Fibroblast of pulmonary artery (primary cell): ENCODE data around the gene ELOF1.
"Not testable (repeated sequence)": the region's sequence is repeated elsewhere in the genome, so short reads cannot be mapped to it uniquely, and the experiment has no call there.

ENCODE experiments used
- DNase-seq: peaks from one replicate; pipeline ENCODE4 v3.0.0-alpha.2; 2010; ENCODE audit warnings: low read depth
- H3K4me3 ChIP-seq: replicated peaks from 2 replicates; pipeline ENCODE4 v1.5.1; 2011; ENCODE audit warnings: low read depth, mild to moderate bottlenecking, control low read depth, low read length, moderate library complexity
- TF ChIP-seq, protein P1 (sequence below): IDR thresholded peaks from 2 replicates; pipeline ENCODE4 v1.5.1; 2011; ENCODE audit warnings: mild to moderate bottlenecking, control low read depth, low read length, inconsistent platforms; ENCODE audit errors: missing control alignments

ELOF1 gene

DNA sequence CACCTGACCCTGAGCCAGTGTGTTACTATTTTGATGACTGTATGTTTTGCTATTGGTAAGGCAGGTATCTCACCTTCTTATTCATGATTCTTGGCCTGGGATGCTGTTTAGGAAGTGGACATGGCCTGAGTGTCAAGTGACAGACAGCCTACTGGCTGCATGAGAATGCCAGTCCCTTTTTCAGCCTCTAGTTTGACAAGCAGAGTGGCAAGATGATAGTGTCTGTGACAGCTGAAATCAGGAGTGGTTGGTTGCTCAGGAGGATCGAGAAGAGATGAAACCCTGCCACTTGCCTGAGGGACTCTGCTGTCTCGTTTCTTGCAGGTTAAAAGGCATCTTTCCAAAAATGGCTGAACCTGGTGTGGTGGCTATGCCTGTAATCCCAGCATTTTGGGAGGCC is 7.1 kb upstream of the ELOF1 start:
- no peak for DNase-seq
- H3K4me3 ChIP-seq: no peak overlapping the region
- TF ChIP-seq, protein P1, sequence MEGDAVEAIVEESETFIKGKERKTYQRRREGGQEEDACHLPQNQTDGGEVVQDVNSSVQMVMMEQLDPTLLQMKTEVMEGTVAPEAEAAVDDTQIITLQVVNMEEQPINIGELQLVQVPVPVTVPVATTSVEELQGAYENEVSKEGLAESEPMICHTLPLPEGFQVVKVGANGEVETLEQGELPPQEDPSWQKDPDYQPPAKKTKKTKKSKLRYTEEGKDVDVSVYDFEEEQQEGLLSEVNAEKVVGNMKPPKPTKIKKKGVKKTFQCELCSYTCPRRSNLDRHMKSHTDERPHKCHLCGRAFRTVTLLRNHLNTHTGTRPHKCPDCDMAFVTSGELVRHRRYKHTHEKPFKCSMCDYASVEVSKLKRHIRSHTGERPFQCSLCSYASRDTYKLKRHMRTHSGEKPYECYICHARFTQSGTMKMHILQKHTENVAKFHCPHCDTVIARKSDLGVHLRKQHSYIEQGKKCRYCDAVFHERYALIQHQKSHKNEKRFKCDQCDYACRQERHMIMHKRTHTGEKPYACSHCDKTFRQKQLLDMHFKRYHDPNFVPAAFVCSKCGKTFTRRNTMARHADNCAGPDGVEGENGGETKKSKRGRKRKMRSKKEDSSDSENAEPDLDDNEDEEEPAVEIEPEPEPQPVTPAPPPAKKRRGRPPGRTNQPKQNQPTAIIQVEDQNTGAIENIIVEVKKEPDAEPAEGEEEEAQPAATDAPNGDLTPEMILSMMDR: no peak

GRCh38 chr19:11565649-11565980 is 6.6 kb upstream of the ELOF1 start:
- DNase-seq, H3K4me3 ChIP-seq: not testable (repeated sequence)

DNA sequence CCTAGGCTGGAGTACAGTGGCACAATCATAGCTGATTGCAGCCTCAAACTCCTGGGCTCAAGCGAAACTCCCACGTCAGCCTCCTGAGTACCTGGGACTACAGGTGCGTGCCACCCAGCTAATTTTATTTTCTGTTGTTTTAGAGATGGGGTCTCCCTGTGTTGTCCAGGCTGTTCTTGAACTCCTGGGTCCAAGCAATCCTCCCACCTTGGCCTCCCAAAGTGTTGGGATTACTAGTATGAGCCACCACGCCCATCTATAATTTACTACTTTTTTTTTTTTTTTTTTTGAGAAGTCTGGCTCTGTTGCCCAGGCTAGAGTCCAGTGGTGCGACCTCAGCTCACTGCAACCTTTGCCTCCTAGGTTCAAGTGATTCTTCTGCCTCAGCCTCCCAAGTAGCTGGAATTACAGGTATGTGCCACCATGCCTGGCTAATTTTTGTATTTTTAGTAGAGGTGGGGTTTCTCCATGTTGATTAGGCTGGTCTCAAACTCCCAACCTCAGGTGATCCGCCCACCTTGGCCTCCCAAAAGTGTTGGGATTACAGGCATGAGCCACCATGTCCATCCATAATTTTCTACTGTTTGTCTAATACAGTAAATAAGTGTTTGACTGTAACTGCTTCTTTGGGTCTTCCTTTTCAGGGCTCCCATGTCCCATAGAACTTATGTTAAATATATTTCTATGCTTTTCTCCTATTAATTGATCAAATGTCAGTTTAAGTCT is 5.2 kb upstream of the ELOF1 start:
- H3K4me3 ChIP-seq: not testable (repeated sequence)

DNA sequence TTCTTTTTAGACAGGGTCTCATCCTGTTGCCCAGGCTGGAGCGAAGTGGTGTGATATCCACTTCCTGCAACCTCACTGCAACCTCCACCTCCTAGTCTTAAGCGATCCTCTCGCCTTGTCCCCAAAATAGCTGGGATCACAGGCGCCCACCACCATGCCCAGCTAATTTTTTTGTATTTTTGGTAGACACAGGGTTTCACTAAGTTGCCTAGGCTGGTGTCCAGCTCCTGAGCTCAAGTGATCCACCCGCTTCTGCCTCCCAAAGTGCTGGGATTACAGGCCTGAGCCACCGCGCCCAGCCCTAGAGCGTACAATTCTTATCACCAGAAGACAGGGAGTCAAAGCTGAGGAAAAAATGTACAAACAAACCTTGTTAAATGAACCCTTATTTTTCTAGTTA is 4.5 kb upstream of the ELOF1 start:
- no peak for DNase-seq

More for the DNA sequence above, 5.2 kb upstream of the ELOF1 start:
- DNase-seq: not testable (repeated sequence)

DNA sequence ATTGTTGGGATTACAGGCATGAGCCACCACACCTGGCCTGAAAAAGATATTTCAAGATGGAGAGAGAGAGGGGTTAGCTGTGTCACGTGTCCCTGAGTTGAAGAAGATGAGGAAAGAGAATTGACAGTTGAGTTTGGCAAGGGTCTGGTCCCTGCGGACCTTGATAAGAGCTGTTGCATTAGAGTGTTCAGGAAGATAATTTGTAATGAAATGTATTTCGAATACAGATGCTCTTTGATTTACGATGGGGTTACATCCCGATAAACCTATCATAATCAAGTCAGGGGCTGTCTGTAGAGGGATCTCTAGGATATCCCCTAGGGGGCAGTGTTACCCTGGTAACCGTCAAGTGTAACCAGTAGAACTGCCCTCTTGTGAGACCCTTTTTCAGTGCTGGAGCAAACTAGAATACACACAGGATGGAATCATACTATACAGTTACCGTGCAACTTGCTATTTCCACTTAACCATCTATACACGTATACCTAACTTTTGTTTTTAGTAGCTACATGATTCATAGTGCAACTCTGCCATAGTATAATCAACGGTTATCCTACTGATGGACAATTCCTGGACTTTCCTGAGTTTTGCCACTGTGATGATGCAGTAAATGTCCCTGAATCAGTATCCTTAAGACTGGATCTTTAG is 1.5 kb upstream of the ELOF1 start:
- no peak overlapping the region for H3K4me3 ChIP-seq
- DNase-seq: peak; percentile 80
- TF ChIP-seq, protein P1: peak; percentile 57

More for the DNA sequence above, 4.5 kb upstream of the ELOF1 start:
- TF ChIP-seq, protein P1: no peak
- no peak overlapping the region for H3K4me3 ChIP-seq

- no peak for DNase-seq
- no peak overlapping the region for H3K4me3 ChIP-seq
- TF ChIP-seq, protein P1: no peak
Observed at GRCh38 chr19:11556634-11557420, 2.2 kb downstream of the ELOF1 start.

- no peak overlapping the region for H3K4me3 ChIP-seq
- no peak for DNase-seq
- TF ChIP-seq, protein P1: no peak
Observed at GRCh38 chr19:11555246-11555645, 3.8 kb downstream of the ELOF1 start.

DNA sequence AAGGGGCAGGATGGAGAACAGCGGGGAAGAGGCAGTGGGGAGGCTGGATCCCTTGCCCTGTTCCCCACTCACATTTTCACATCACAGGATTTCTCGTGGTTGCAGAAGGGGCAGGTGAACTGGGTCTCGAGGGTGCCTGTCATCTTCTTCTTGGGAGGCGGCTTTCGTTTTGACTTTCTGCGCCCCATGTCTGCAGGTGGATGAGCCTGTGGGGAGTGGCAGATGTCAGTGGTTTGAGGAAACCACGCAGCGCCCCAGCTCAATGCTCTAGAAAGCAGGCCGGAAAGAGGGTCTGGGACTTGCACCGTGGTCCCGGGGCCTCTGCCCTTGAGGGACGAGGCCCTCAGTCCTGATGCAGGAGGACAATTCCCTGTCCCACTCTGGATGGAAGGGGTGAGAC is 4.9 kb downstream of the ELOF1 start:
- no peak overlapping the region for H3K4me3 ChIP-seq
- DNase-seq: no peak
- TF ChIP-seq, protein P1: no peak
